AG04450 (cell line): ENCODE measurements around the gene SPATA31E1. TPM values are rescaled to one million over a fixed set of nuclear protein-coding genes. Genes with fewer than 3 reads are reported as not detected.

Source experiments
- CTCF ChIA-PET: fragments of 300-600, 350-600 bp; formaldehyde crosslinking; extraction: SDS; loops from one replicate; lab custom pipeline; 2022; ENCODE audit warnings: antibody characterized with exemption, inconsistent platforms; lab: Charles Lee
- POLR2A ChIA-PET: fragments of 350-600 bp; formaldehyde crosslinking; extraction: SDS; loops from one replicate; lab custom pipeline; 2021; ENCODE audit warnings: antibody characterized with exemption, inconsistent platforms; lab: Yijun Ruan, JAX
- DNase-seq: peaks from one replicate; pipeline ENCODE4 v3.0.0-alpha.2; 2011; ENCODE audit warnings: low read depth, low spot score
- H3K27ac ChIP-seq: one replicate; pipeline ENCODE4 v1.5.1; 2012; ENCODE audit warnings: low read depth, low read length, control low read depth
- H3K27me3 ChIP-seq: one replicate; pipeline ENCODE4 v1.6.0; 2012; ENCODE audit warnings: low read length; ENCODE audit not compliant: control insufficient read depth, insufficient read depth
- H3K4me3 ChIP-seq: 2 replicates; pipeline ENCODE4 v1.5.1; 2011; ENCODE audit warnings: mild to moderate bottlenecking, low read depth, low read length, control low read depth
- H3K9me3 ChIP-seq: 2 replicates; pipeline ENCODE4 v1.5.1; 2012; ENCODE audit warnings: low read length; ENCODE audit not compliant: control insufficient read depth, insufficient read depth
- polyA plus RNA-seq: library from polyadenylated mRNA; depleted of rRNA; stranded (reverse); fragments of >200 nt; gene quantifications from 2 replicates; pipeline ENCODE4 v1.2.3, GENCODE V29; 2011
- TF ChIP-seq, protein P1 (sequence below): IDR thresholded peaks from 2 replicates; pipeline ENCODE4 v1.5.1; 2011; ENCODE audit warnings: low read depth, low read length, control low read depth, inconsistent platforms

SPATA31E1 gene
- polyA plus RNA-seq, 1 experiment, result 0.02 TPM

DNA sequence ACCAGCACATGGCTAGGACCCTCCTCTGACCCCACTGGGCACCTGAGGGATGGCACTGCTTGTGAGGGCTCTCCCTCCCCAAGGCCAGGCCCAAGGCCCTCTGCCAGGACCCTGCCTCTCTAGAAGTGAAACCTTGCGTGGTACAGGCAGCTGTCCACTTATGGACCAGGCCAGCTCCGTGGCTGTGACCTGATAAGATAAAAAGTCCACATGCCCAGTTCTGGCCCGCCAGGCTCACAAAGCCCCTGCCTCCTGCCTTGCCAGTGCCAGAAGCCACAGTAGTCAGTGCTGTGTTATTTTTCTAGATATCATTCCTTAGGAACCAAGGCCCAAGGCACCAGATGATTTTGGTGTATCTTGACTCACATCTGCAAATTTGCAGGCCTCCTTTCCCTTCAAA lies 14.0 kb upstream of the SPATA31E1 start:
- Histone ChIP-seq H3K9me3 (peaks cover 6% of the 10 kb centered on the region; the same call in 1 of the 2 replicates), H3K27ac (no peak overlapping the region), H3K4me3 (no peak overlapping the region), H3K27me3 (no peaks in the 10 kb centered on the region)
- TF ChIP-seq, protein P1, sequence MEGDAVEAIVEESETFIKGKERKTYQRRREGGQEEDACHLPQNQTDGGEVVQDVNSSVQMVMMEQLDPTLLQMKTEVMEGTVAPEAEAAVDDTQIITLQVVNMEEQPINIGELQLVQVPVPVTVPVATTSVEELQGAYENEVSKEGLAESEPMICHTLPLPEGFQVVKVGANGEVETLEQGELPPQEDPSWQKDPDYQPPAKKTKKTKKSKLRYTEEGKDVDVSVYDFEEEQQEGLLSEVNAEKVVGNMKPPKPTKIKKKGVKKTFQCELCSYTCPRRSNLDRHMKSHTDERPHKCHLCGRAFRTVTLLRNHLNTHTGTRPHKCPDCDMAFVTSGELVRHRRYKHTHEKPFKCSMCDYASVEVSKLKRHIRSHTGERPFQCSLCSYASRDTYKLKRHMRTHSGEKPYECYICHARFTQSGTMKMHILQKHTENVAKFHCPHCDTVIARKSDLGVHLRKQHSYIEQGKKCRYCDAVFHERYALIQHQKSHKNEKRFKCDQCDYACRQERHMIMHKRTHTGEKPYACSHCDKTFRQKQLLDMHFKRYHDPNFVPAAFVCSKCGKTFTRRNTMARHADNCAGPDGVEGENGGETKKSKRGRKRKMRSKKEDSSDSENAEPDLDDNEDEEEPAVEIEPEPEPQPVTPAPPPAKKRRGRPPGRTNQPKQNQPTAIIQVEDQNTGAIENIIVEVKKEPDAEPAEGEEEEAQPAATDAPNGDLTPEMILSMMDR, result no peak
- CTCF ChIA-PET, result no interaction called here
- no peak for DNase-seq
- POLR2A ChIA-PET, result no interaction called here

DNA sequence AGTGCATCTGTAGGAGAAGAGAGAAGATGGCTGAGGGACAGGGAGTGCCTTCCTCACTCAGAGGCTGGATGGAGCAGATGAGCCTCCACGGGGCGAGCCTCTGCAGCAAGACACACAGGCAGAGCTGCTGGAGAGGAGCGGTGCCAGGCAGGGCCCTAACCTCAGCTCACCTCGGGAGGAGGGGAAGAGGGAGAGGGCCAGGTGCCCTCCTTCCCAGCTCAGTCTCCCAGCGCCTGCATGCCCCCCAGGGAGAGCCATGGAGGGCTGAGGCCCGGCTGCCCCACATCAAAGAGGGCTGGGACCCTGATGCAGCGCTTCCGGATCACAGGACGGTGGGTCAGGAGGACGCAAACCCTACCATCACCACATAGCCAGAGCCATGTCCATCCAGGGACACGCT lies 13.6 kb upstream of the SPATA31E1 start:
- H3K27me3 ChIP-seq, result no peaks in the 10 kb centered on the region
- ChIA-PET CTCF (no interaction called here), POLR2A (no interaction called here)
- no peak overlapping the region for H3K27ac ChIP-seq
- peaks cover 6% of the 10 kb centered on the region; the same call in 1 of the 2 replicates for H3K9me3 ChIP-seq
- DNase-seq, result no peak
- TF ChIP-seq, protein P1, result no peak
- H3K4me3 ChIP-seq, result no peak overlapping the region

DNA sequence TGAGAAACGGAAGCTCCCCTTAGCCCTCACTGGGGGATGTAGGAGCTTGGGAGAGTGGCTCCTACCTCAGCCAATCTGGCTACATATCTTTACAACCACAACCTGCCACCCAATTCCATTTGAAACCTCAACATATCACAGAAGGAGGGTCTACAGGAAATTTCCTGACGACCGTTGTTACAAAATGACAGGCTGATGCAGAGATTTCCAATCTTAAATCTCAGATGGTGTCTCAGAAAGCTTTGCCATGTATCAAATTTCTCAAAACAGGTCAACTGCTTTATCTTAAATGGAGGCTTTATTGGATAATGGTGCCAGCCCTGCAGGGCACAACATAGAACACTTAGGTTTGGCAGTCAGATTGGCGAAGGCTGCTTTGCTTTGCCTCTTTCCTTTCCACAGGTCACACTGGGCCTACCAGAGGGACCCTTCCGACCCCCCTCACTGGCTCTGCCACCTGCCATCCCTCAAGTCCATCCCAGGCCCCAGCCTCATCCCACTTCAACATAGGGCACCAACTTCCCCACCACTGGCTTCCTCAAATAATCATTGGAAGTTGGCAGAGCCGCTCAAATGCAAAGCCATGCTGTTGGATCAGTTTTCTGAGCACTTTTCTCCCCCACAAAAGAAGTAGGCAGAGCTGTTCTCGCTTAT lies 11.1 kb upstream of the SPATA31E1 start:
- Histone ChIP-seq H3K27me3 (no peaks in the 10 kb centered on the region), H3K27ac (no peak overlapping the region), H3K9me3 (peaks cover 6% of the 10 kb centered on the region; the same call in 1 of the 2 replicates), H3K4me3 (no peak overlapping the region)
- ChIA-PET POLR2A (no interaction called here), CTCF (no interaction called here)
- TF ChIP-seq, protein P1, result no peak
- DNase-seq, result no peak

DNA sequence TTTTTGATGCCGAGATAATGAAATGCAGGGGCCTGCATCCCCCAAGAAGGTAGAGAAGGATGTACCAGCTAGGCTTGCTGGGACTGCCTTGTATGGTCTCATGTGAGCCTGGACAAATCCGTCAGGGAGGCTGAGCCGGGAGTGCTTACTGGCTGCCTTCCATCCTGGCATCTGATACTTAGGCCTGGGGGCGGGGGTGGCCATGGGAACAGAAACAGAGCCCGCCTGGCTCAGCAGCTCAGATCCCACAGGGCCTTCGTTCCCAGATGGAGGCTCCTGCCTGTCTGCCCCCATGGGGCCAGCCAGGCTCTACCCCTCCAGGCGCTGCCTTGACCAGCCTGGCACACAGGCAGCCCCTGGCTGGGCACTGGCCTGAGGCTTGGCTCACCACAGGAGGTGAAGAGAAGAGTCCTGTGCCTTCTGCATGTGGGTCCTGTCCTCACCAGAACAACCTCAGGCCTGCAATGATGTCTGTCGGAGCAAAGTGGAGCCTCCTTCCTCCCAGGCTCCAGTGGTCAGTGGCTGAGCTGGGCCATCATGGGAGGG lies 10.5 kb upstream of the SPATA31E1 start:
- no peak overlapping the region for H3K27ac ChIP-seq
- H3K27me3 ChIP-seq, result no peaks in the 10 kb centered on the region
- ChIA-PET POLR2A (no interaction called here), CTCF (no interaction called here)
- H3K9me3 ChIP-seq, result peaks cover 6% of the 10 kb centered on the region; the same call in 1 of the 2 replicates
- no peak overlapping the region for H3K4me3 ChIP-seq
- TF ChIP-seq, protein P1, result no peak
- no peak for DNase-seq

DNA sequence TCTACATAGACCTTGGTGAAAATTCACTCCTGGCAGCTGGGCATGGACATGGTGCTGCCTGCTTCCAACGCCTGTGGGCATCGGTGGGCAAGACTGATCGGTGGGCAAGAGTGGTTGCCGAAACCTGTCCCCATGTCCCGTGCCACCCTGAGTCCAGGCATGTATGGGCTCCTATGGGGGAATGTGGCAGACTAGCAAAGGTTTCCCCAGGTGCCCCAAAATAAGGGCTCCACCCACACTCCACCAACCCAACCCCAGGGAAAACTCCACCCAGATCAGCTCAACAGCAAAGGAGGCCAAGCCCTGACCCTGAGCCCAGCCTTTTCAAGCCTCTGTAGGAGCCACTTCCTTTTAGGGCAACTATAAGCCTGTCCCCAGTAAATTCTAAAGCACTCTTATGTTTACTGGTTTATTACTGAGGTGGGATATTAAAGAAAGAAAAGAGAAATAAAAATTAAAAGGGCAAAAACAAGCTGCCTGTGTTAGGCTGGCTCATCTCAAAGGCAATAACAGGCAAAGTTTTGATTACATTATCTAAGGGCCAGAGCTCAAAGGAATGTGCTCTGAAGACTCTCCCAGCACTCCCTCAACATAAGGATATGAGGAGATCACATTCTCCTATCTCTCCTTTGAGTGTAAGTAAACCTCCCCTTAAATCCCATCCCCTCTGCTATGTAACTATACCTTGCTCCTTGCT lies 8.9 kb upstream of the SPATA31E1 start:
- DNase-seq, result no peak
- H3K4me3 ChIP-seq, result no peak overlapping the region
- POLR2A ChIA-PET, result no interaction called here
- TF ChIP-seq, protein P1, result no peak
- CTCF ChIA-PET, result no interaction called here
- no peaks in the 10 kb centered on the region for H3K27me3 ChIP-seq
- peaks cover 12% of the 10 kb centered on the region for H3K9me3 ChIP-seq
- peak overlapping the region; percentile 31 for H3K27ac ChIP-seq
